Activated effector memory CD4-positive, alpha-beta T cell treated with anti-CD3 and anti-CD28 coated beads, Interleukin-2, amount 50 U/mL, for 16 hours (primary cell): ENCODE measurements around the gene STK4.

Source experiments
- DNase-seq: peaks from one replicate; pipeline ENCODE4 v3.0.0-alpha.2; 2020

The STK4 gene

DNA sequence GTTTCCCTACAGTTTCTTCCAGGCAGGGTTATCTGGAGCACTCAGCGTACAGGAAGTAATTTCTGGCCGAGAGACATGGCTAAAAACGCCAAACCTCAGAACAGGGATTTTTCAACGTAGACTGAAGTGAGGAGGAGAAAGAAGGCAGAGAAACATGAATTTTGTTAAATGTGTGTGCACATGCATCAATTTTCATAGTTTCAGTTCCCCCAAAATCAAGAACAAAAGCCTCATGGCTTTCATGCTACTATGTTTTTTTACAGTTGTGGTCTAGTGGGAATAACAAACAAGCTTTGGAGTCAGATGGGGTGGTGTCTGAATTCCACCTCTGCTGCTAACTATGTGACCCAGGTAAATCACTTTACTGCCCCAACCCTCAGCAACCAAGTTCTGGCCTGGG is 11.0 kb upstream of the STK4 start:
- DNase-seq = no peak

DNA sequence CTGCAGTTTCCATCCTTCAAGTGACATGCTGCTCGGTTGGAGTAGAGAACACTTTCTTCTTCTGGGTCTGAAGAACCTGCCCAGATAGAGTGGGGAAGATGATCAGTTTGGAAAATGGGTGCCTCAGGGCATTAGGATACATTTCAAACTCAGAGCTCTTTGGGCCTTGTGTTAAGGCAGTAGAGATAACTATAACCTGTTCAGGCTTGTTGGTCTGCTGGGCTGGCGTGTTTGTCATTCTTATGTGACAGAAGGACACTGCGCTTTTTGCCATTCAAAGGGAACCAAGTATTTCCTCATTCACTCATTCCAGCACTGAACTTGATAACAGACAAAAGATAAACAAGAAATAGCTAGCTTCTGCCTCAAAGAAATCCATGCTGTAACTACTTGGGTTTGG is 9.9 kb upstream of the STK4 start:
- no peak for DNase-seq

DNA sequence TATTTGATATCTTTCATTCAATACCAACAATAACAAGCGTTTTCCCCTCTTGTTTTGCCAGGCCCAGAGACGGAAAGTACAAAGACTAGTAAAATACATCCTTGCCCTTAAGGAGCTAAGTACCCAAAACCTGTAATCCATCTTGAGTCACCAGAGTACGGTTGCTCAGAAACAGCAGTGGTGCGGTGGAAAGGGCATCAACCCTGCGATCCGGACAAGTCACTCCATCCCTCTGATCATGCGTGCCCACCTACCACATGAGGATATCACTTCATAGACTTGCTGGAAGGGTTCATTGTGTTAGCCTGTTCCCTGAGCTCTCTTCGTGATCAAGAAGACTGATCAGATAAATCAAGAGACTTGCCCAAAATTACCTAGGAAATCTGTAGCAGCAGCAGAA is 8.0 kb upstream of the STK4 start:
- DNase-seq = no peak

DNA sequence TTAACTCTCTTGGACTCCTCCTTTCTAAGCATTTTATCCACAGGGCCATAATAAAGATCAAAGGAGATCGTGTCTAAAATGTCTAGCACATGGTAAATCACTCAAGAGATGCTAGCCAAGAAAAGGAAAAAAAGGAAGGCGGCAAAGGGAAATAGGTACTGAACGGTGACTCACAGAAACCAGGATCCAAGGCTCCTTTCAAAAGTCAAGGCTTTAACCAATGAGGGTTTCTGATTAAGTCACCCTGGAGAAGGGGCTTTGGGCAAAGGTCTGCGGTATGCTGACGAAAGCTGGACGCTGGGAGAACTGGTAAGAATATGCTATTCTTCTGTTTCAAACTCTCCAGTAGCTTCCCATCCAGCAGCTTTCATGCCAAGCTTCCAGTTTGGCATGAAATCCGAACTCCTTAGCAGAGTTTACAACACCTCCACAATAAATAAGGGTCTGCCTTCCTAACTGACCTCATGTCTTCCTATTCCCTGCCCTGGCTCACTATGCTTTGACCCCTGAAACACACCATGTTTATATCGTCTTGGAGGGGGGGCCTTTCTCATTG is 7.2 kb upstream of the STK4 start:
- no peak for DNase-seq

DNA sequence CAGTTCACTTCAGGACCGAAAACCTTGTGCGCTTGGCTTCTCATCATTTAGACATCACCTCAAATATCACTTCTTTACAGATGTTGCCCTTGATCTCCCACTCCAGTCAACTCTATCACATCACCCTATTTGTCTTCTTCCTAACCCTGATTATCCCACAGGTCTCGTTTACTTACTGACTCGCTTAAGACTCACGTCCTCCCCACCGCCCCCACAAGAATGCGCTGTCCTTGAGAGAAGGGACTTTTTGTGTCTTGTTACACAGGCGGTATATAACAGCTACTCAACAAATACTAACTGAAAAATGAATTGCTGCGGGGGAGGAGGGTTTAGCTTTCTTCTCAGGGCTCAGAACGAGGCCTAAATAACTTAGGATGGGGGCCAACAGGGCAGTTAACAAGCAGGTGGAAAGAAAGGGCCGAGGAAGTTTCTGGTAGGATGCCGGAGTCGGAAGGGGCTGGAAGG is 6.6 kb upstream of the STK4 start:
- peak; percentile 91 for DNase-seq

DNA sequence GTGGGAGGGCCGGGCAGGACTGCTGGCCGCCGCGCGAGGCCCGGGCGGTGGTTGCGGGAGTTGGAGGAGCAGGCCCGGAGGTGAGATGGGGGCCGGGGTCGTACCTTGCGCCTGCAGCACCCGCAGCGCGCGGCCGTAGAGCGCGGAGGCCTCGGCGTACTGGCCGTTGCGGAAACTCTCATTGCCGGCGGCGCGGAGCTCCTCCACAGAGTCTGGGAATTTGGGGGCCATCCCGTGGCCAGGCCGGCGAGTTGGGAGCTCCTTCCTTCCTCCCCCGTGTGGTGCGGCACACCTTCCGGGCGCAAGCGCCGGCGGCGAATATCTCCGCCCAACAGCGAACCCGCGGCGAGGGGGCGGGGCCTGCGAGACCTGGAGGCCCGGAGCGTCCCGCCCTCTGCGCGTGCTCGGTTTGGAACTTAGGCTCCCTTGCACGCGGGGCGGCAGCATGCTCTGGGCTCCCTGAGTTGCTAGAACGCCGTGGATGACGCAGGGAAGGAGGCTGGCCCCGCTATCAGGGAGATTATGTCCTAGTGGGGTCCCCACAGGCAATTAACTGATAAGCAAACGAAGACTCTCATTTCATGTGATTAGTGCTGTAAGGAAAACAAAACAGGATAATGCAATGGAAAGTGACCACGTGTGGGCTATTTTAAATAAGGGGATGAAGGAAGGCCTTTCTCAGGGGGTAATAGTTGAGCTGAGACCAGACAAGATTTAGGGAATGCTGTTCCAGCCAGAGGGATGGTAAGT is 6.0 kb upstream of the STK4 start, which contains the start of gene TOMM34:
Gene TOMM34, minus strand, starts transcription at position 295 of the 750 bp plus-strand sequence. Its CDS starts 64 bp downstream, at position 231.
- DNase-seq = peak; percentile 98

DNA sequence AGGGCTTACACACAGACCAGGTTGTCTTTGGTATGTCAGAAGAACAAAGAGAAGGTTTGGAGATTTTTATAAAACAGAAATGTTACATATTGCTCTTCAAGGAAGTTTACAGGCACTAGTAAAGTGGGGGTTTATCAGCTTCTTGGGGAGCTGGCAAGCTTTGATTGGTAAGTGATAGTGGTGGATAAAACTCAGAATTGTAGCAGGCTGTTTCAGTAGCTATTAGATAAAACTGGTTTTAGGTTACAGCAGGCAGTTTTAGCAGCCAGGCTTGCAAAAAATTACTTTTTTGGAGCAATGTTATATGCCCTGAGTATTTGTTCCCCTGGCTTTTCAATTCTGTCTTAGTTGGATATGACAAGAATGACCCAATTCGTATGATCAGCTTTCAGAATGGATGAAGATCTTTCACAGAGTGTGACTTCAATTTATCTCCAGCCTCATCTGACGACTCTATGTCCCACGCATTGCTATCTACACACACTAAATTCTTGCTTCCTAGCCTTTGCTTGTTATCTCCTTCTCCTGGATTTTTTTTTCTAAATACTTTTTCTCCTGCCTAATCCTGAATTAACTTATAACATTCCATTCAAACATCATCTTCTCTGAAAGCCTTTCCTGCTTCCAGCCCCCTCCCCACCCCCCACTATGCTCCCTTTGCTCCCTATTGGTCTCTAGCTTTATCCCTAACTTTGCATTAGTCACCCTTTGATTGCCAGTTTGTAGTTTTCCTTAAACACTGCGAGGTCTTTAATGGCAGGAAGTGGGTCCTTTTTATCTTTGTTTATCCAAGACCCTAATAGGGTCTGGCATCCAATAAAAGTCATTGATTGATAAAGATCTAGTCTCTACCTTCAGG is 5.1 kb upstream of the STK4 start:
- no peak for DNase-seq

DNA sequence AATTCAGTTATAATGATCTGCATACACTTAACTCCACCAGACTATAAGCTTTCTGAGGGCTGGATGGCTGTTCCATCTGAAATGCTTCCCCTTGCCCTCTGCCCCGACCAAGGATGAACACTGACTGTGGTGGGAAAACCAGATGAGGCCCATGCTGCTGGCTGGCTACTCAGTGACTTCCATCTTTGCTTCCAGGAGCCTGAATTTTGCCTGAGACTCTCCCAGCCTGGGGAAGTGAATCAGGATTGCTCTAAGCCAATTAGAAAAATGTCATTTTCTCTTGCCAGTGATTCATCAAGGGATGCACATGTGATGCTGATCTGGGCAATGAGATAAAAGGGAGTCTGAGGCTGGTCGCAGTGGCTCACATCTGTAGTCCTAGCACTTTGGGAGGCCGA is 4.4 kb upstream of the STK4 start:
- DNase-seq = no peak

DNA sequence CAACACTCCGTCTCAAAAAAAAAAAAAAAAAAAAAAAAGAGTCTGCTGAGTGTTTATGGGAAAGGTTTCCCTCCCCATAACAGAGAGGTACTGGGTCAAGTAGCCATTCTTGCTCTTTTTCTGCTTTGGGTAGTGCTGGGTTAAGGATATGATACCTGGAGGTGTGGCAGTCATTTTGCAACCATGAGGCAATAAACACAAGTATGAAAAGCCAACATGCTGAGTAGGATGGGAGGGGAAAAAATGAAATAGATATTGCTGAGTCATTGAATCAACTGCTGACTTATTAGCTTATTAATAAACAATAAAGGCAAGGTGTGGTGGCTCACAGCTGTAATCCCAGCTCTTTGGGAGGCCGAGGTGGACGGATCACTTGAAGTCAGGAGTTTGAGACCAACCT is 3.8 kb upstream of the STK4 start:
- no peak for DNase-seq

DNA sequence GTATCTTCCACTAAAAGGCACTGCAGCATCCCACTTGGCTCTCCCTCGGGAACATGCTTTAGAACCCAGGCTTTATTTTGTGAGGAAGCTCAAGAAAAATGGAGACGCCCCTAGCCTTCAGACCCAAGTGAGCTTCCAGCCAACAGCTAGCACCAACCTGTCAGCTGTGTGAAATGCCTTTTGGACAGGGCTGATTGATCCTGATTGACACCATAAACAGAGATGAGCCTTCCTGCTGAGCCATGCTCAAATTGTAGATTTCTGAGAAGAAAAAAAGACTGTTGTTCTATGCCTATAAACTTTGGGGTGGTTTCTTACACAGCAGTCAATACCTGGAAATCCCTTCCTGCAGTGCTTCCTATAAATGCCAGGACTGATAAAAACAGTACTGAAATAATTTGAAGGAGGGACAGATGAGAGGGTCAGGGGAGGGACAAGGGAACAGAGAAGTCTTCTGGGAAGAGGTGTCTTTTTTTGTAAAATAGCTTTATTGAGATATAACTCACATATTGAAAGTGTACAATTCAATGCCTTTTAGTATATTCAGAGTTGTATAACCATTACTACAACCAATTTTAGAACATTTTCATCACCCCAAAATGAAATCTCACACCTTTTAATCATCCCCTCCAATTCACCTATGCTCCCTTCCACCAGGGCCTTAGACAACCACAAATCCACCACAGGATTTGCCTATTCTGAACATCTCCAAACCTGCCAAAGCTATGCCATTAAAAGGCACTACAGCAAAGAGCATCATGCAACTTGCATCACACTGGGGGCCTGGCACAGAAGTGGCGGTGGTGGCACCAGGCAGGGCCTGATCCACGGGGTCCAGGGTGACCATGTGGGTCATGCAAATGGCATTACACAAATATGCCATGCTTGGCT is 2.7 kb upstream of the STK4 start:
- DNase-seq = no peak

DNA sequence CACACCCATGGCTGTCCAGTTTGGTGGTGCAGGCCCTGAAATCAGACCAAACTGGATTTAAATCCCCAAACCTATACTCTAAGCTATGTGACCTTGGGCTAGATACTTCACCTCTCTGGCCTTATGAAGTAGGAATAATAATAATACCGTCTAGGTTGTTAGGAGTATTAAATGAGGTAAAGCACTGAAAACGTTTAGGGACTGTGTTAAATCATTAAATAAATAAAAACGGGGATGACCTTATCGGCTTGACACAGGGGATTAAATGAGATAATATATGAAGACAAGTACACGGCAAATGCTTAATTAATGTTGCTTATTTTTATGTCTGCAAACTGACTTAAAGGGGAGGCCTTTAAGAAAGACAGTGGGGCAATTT is 672 bp upstream of the STK4 start:
- DNase-seq = no peak

DNA sequence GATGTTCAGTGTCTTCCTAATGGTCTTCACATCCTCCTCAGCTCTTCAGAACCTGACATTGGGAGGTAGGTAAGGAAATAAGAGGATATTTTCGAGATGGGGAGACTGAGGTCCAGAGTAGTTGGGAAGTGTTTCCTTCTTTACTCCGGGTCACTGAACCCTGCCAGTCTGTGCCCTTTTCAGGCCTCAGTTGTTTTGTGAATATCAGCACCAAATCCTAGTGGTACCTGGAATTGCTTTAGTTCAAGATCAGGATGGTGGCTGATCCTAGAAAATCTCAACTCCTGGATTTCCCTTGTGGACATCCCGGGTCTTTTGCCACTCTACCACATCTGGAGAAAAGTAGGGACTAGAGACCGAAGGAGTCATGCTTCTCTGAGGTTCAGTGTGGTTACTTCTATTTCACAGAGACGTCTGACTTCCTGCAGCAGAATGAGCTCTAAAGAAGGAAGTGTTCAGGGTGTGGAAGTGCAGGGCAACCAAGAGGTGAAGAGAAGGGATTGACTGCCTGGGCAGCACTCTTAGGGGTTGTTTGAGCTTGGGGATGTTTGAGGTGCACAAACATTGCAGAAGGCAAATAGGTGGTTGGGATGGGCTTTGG is 995 bp downstream of the STK4 start:
- DNase-seq = peak; percentile 72

DNA sequence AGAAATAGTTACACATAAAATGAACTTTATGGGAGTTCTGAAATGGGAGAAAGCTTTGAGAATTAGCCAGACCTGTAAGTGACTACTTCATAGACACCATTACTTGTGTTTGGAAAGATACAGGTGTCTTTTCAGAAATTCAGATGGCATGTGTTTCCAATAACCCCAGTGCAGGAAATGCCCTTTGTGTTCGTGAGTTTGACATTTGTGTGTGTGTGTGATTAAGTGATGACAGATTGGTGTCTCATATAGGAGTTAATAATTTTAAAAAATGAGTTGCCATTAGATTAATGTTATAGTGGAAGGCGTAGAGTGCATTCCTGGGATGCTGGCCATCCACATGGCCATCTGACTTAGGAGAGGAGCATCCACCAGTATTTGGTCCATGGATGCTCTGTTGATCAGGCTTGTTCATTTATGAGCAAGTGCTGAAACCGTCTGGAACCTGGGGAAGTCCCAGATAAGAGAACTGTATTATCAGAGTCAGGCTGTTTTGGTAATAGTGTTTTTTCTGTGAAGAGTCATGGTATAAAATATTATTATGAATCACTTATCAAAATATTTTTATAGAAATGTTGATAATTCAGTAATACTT is 3.1 kb downstream of the STK4 start:
- DNase-seq = peak; percentile 66

DNA sequence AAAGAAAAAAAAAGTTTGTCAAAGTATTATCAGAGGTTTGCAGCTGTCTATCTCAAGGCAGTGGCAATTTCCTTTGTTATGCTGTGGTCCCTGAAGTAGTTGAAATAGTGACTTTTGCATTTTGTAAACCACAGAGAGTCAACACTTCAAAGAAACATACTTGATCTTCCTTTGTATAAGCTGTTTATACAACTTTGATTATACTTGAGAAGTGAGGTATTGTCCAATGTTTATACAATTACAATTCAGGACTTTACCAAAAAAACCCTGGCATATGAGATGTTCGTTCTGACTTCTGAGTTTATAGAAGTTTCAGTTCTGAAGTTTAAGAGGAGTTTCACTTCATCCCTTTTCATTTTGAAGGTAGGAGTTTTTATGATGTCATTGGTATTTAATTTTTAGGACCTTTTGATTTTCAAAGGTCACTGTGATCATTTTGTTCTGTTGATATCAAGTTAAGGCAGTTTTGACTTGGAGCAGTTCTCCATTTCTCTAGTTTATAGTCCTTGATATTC is 4.0 kb downstream of the STK4 start:
- DNase-seq = no peak

DNA sequence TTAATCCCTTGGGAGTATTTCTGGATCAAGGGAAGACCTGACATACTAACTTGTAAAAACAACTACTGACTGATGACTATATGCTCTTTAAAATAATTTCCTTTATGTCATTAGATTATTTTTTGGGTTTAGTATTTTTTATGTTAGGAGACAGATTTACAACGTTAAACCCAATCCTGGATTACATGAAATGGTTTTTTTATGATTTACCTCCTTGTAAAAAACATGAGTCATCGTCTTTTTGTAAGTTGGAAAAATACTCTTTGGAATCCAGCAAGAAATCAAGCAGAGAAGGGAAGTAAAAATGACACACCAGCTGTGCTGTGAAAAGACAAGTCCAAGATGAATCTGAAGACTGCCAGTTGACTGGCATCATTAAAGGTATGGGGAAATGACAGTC is 6.7 kb downstream of the STK4 start:
- no peak for DNase-seq

DNA sequence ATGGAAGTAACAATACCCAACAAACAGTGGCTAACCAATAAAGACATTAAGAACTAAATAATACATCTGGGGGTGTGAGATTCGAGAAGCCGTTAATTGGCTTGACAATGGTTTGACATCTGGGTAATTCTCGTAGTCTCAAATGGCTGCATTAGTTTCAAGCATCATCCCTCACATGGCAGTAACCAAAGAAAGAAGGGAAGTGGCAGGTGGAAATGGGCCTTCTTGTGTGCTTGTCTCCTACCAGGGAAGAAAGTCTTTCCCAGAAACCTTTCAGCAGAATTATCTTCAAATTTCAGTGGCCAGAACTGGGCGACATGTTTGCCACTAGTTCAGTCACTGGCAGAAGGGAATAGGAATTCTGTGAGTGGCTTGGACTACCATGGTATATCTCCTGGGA is 10.4 kb downstream of the STK4 start:
- no peak for DNase-seq

DNA sequence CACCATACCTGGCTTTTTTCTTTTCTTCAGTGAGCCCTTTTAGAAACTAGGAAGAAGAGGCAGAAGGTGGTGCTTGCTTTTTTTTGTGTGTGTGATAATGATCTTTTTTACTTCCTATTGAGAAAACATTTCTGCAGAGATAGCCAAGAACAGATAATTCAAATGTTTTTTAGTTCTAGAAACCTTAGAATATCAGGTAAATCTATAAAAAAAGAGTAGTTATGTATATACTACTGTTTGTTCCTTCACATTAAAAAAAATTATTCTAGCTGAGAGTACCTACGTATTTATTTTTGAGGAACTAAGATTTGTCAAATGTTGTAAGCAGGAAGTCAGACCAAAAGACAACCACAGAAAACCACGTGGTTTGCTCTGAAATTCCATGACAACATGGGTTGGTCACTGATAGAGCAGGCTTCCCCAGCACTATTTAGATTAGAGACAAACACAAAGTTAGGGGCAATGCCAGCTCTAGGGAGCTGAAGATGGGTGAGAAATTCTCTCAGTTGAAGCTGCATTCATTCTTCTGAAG is 12.8 kb downstream of the STK4 start:
- peak; percentile 84 for DNase-seq

DNA sequence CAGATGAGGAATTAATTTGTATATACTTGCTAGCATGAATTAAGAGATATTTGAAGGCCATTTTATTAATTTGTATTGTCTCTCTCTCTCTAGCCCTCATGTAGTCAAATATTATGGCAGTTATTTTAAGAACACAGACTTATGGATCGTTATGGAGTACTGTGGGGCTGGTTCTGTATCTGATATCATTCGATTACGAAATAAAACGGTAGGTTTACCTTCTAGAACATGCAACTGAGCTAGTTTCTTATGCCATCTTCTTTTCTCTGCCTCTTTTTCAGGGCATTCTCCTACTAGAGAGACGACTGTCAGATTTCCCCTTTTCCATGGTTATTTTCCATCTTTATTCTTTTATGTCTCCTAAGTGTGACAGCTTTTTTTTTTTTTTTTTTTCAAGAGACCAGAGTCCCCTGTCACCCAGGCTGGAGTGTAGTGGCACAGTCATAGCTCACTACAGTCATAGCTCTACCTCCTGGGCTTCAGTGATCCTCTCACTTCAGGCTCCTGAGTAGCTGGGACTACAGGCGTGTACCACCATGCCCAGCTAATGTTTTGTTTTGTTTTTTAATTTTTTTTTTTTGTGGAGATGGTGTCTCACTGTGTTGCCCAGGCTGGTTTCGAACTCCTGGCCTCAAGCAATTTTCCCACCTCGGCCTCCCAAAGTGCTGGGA is 15.6 kb downstream of the STK4 start:
- DNase-seq = no peak

DNA sequence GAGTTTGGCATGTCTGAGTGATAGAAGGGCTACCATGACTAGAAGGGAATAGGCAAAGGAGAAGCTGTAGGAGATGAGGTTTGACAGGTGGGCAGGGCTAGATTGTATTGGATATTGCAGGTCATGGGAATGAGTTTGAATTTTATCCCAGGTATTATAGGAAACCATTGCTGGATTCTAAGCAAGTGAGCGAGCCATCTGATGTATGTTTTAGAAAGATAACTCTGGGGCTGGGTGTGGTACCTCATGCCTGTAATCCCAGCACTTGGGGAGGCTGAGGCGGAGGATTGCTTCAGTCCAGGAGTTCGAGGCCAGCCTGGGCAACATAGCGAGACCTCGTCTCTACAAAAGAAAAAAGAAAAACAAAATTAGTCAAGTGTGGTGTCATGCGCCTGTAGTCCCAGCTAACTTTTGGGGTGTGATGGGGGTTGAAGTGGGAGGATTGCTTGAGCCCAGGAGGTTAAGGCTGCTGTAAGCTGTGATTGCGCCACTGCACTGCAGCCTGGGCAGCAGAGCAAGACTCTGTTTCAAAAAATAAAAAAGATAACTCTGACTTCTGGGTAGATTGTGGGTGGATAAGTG is 16.9 kb downstream of the STK4 start:
- no peak for DNase-seq

DNA sequence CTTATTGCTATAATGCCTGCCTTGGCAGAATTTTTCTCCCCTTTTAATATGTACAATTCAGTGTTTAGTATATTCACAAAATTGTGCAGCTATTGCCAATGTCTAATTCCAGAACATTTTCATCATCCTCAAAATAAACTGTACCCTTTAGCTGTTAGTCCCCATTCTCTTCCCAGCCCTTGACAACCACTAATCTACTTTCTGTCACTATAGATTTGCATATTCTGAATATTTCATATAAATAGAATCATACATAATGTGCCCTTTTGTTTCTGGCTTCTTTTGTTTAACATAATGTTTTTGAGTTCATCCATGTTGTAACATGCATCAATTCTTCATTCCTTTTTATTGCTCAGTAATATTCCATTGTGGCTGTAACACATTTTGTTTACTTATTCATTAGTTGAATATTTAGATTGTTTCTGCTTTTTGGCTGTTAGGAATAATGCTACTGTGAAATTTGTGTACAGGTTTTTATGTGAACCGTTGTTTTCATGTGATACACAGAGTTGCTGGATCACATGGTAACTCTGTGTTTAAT is 22.4 kb downstream of the STK4 start:
- DNase-seq = no peak
